Iris pigment epithelial cell (primary cell): Measurements from ENCODE around the gene FNIP1.

Experiments used
- DNase-seq: peaks from one replicate; pipeline ENCODE4 v3.0.0-alpha.2; 2011; ENCODE audit warnings: low read depth

Gene FNIP1

DNA sequence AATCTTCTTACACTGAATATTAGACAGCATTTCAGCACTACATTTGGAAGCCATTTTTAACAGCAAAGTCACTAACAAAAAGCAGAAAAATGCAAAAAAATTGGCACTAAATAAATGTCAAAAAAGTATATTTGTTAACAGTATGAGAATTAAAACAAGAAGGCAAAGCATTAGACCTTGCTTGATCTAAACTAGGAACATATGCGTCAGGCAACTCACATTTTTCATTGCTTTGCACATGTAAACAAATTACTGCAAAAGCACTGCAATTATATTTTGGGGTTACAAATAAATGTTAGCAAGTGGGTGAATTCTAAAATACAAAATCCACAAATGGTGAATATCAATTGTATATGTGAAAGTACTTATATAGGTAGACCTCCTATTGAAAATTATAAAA, 112.8 kb downstream of the FNIP1 start:
- DNase-seq: no peak

DNA sequence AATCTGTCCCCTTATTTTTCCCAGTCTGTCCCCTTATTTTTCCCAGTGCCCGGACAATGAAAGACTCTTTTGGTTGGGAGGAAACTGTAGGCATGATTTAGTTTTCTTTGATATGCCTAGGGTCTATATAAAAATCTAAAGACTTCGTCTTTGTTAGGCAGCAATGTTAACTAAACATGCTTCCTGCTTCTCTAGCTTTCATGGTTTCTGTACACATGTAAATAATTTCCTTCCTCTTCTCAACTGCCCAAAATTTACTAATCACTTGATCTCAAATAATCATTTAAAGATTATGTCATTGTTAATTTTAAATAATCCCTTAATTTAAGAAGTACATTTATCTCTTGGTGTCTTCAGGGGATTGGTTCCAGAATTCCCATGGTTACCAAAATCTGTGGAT, 114.0 kb downstream of the FNIP1 start:
- DNase-seq: no peak

DNA sequence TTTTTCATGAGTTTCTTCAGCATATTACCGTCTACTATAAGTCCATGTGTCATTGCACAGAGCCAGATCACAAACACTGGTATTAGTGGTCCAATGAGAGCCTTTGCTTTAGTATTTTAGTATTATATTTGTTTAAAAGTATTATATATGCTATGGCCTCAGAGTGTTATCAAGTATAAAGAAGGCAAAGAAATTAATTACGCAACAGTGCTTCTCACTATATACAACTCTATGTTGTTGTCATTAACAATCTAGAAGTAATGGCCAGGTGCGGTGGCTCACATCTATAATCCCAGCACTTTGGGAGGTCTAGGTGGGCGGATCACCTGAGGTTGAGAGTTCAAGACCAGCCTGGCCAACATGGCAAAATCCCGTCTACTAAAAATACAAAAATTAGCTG, 114.6 kb downstream of the FNIP1 start:
- DNase-seq: no peak

DNA sequence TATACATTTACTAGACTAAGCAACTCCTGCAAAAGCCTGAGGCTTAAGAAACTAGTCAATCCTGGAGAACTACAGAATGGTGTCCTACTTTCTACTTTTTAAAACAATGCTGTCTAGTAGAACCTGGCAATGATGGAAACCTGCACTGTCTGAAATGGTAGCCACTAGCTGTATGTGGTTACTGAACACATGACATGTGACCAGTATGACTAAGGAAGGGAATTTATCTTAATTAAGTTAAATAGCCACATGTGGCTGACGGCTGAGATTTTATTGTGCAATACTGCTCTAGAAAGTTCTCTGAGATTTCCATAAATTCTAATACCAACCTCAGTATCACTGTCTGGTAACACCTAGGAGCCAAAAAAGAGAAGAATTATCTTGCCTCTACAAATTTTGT, 116.9 kb downstream of the FNIP1 start:
- DNase-seq: peak; percentile 85

DNA sequence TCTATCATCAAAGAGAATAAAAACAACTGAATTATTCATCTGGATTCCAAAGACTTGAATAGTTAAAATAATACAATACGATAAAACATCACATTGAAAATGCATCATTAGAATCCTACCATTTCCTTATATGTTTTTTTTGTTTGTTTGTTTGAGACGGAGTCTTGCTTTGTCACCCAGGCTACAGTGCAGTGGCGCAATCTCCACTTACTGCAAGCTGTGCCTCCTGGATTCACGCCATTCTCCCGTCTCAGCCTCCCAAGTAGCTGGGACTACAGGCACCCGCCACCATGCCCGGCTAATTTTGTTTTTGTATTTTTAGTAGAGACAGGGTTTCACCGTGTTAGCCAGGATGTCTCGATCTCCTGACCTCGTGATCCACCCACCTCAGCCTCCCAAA, 118.5 kb downstream of the FNIP1 start:
- DNase-seq: peak; percentile 26

DNA sequence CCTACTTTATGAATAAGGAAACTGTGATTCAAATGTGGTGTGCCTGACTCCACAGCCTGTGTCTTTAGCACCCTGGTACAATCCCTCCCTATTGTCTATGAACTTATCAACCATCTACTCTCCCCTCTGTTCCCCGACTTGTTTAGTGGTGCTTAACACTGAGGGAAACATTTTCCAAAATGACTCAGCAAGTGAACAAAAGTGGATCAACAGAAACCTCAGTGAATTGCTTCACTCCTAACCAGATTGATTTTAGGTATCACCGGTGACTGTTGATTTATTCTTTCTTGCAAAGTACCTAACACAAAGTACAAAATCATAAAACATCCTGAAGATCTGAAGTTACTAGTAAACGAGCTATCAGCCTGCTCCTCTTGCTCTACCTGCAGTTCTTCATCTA, 119.7 kb downstream of the FNIP1 start:
- DNase-seq: peak; percentile 63

DNA sequence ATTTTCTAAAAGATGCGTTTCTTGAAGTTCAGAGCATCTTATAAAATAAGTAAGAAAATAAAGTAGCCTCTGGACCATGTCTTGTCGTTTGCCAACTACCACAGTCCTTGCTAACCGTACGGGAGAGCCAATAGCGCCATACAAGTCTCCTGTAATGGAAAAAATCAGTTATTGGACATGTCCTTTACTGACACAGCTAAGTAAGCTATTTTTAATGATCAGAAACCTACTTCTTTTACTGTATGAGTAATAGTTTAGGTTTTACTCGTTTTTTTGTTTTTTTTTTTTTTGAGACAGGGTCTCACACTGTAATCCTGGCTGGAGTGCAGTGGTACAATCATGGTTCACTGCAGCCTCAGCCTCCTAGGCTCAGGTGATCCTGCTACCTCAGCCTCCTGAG, 124.0 kb downstream of the FNIP1 start:
- DNase-seq: no peak

DNA sequence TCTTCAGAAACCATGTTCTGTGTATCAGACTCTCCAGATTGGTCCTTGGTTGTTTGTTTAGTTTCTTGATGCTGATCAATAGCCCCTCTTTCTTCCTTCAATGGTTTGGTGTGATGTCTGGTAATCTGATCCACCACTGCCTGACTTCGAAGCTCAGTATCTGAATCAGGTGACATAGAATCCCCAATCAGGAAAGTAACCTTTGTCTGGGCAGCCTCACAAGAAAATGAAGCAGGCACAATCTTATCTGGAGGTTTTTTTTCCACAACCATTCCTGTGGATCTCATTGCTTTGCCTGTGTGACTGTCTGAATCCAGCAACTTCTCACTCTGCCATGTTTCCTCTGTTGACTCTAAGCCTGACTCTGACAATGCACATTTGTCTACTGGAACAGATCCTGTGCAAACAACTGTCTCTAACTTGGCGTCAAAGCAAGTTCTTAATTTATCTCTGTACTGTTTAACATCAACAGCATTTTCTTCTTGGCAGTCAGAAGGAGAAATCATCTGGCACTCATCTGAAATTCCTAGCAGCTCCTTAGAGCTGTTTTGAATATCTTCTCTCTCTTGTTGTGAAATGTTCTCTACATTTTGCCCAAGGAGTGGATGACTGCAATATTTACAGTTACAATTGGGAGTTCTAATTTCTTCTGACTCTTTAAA, 124.7 kb downstream of the FNIP1 start:
- peak; percentile 96 for DNase-seq

DNA sequence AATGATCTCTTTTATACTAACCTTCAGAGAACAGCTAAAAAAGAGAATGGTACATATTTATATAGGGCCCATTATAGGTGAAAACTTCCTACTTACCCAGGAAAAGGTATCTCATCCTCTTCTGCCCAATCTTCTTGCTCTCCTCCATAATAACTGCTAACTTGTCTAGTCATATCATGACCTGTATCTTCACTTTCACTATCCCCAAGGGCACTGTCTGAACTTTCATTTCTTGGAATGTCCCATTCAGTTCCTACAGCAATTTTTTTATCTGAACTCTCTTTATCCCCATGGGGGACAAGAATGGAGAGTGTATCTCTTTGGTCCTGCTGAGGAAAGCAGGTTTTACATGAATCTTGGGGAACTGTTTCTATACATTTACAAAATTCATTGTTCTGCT, 125.4 kb downstream of the FNIP1 start:
- DNase-seq: peak; percentile 48

DNA sequence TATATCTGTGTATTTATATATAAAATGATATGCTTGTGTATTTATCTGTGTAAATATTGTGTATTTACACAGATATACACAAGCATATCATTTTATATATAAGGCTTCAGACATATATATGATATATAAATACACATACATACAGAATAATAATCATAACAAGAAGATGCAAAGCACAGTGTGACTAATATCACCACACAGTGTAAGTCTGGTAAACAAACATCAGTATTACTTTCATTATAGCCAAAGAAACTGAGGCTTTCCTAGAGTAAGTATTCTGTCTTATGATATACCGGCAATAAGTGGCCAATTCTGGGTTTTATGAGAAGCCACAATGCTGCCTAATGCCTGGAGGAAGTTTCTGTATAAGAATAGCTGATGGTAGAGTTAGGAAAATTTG, 131.9 kb downstream of the FNIP1 start:
- DNase-seq: no peak

DNA sequence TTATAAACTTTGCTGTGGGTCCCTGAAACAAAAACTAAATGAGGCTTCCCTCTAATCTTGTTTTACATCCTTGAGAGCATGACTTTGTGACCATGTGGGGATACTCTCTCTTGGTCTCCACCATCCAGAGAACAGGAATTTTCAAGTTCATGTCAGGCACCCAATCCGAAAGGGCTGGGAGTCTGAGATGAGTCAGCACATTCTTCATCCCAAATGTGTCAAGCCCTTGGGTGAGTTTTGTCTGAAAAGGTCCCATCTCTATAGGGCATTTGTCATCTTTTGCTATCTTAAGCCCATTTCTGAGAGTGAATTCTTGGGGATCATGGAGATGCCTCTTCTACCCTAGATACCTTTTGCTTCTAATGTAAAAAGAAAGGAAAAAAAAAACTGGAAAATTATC, 134.9 kb downstream of the FNIP1 start:
- DNase-seq: no peak

DNA sequence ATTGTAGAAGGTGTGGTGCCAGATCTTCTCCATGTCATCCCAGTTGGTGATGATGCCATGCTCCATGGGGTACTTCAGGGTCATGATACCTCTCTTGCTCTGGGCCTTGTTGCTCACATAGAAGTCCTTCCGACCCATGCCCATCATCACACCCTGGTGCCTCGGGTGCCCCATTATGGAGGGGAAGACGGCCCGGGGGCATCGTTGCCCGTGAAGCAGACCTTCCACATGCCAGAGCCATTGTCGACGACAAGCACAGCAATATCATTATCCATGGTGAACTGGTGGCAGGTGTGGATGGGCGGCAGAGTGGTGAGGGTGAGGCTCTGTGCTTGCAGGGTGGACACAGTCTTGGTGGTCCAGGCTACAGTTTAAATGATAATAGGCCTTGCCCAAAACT, 137.0 kb downstream of the FNIP1 start:
- no peak for DNase-seq

DNA sequence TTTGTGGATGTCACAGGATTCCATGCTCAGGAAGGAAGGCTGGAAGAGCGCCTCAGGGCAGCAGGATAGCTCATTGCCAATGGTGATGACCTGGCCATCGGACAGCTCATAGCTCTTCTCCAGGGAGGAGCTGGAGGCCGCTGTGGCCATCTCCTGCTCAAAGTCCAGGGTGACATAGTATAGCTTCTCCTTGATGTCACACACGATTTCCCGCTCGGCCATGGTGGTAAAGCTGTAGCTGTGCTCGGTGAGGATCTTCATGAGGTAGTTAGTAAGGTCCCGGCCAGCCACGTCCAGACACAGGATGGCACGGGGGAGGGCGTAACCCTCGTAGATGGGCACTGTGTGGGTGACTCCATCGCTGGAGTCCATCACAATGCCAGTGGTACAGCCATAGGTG, 137.5 kb downstream of the FNIP1 start:
- no peak for DNase-seq

DNA sequence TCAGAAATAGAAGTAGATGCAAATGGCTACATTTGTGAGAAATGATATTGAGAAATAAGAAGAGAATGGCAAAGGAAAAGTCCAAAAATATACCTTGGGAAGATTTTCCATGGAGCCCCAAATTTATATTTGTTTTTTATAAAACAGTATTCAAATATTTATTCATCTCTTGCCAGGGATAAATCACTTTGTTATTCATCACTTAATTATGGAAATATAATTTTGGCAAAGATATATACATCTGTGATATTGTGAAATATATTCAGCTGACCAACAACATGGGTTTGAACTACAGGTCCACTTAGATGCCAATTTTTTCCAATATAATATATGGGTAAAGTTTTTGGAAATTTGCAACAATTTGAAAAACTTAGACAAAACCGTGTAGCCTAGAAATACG, 142.0 kb downstream of the FNIP1 start:
- DNase-seq: no peak

DNA sequence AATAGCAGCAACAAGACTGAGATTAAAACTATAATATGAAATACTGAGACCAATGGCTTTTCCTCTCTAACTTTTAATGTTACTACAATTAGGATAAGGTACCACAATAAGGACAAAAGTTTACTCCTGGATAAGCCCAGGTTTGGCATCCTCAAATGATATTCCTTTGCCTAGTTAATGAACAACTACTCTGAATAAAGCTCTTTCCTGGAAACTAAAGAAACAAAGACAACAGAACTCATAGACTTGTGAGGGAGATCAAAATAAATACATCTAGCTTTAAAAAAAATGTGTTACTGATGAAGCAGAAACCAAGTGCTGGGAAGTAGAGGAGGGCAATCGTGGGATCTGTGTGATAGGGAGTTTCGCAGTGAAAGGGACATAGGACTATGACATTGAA, 142.5 kb downstream of the FNIP1 start:
- no peak for DNase-seq

DNA sequence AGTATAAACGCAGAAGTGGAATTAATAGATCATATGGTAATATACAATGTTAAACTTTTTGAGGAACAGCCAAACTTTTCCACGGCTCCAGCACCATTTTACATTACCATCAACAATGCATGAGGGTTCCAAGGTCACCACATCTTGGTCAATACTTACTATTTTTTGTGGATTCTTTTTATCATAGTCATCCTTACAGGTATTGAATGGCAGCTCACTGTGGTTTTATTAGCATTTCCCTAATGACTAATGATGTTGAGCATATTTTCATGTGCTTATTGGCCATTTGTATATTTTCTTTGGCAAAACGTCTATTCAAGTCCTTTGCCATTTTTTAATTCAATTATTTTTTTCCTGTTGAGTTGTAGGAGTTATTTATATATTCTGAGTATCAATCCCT, 147.7 kb downstream of the FNIP1 start:
- DNase-seq: peak; percentile 83

DNA sequence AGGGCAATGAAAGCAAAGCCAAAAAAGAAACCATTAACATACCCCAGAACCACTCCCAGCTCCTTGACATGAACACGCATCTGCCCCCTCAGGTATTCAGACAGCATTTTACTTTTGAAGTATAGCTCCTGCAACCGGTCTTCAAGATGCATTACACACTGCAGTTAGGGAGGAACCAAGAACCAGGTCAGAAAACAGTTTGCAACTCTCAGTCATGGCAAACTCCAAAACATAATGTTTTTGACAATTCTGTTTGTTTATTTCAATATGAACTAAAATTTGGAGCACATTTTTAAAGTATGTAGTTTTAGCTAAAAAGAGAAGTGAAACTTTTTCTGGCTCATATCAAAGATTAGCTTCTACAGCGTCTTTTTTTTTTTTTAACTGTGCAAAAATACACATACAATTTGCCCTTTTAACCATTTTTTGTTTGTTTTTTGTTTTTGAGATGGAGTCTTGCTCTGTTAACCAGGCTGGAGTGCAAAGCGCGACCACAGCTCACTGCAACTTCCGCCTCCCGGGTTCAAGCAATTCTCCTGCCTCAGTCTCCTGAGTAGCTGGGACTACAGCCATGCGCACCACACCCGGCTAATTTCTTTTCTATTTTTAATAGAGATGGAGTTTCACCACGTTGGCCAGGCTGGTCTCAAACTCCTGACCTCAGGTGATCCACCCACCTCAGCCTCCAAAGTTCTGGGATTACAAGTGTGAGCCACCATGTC, 149.6 kb downstream of the FNIP1 start:
- DNase-seq: no peak

DNA sequence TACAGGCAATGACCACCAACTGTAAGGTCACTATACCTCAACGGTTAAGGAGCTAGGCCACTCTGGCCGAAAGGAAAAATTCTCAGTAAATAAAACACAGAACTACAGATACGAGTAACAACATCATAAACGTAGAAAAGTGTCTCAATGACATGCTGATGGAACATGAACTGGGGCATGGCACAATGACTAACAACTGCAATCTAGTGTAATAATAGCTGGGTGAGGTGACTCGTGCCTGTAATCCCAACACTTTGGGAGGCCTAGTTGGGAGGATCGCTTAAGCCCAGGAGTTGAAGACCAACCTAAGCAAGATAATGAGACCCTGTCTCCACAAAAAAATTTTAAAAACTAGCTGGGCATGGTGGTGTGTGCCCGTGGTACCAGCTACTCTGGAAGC, 152.0 kb downstream of the FNIP1 start:
- no peak for DNase-seq

DNA sequence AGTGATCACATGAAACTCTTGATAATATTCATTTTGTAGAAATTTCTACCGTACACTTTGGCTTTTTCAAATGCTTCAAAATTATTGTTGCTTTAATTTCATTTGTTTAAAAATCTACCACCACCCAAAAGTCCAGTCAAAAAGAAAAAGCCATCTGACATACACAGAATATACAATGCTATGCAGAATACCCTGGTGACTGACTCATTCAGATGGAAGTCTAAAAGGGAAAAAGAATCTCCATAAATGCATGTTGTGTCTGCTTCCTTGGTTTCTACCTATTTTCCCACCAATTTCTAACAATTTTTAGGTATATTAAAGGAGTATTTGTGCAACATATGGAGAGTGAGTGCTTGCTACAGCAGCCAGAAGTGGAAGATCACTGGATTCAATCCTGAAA, 152.4 kb downstream of the FNIP1 start:
- DNase-seq: no peak

DNA sequence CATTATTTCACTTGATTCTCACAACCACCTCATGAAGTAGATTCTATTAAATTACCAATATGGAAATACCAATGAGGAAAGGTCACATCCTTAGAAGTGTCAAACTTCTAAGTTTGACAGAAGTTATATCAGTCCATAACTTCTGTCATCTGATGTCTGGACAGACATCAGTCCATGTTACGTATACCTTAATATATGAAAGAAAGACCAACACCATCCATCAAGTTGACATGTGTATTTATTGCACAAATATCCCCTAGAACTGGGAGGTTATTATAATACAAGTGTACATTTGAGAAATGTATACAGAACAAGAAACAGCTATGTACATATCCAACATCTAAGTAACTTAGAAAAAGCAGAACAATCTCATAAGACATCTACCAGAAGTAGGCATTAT, 155.3 kb downstream of the FNIP1 start:
- no peak for DNase-seq

DNA sequence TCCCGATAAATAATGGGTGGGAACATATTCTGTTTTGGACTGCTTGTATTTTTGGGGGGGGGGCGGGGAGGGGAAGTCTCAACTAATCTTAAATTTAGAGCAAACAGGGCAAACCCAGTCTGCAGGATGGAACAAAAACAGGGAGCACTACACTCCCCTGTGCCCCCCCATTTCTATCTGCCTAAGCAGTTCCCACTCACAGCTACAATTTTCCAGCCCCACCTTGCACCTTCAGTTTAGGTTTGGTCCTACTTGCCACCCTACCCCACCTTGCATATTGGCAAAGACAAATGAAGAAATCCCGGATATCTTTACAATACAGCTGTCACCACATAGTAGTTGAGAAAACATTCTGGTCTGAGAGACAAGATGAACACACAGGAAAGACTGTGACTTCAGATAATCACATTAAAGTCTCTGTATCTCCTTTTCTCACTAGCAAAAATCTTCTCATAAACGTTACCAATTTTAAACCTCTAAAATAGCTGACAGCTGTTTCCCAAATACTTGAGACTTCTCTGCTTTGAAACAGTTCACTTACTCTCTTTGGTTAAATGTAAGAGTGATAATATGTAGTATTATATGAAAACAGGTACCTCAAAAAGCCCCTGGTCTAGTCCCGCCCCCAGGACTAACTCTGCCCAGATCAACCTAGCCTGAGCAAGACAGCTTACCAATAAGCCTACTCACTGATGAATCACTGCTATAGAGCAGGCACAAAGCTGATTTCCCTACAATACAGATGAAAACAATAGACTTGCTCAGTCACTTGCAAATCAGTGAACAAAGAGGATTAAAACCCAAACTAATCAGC, 156.6 kb downstream of the FNIP1 start:
- DNase-seq: peak; percentile 61

DNA sequence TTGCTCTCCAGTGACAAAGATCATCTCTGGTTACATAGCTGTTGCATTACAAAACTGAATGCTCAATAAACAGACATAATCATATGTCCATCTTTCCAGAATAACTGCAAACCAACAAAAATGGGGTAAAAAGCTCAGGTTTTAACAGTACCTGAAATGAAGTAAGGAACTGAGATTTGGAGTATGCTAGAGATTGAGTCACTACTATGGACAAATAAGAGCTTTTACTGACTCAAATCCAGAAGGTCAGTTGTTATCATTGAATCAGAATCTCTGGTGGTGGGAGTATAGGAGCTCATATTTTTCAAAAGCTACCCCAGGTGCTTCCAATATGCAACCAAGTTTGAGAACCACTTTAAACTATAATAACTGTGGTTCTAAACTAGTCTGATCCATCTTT, 157.7 kb downstream of the FNIP1 start:
- no peak for DNase-seq

DNA sequence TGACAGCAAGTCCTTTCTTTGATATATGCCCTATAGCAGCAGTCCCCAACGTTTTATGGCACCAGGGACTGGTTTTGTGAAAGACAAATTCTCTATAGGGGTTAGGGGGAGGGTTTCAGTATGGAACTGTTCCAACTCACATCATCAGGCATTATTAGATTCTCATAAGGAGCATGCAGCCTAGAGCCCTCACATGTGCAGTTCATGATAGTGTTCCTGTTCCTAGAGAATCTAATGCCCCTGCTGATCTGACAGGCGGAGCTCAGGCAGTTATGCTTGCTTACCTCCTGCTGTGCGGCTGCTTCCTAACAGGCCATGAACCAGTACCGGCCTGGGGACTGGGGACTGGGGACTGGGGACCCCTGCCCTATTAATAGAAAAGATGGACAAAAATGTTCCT, 159.1 kb downstream of the FNIP1 start:
- DNase-seq: no peak
